Stomach (tissue), 9 donors: ENCODE data around the gene TRPM1. TPM values are rescaled to one million over a fixed set of nuclear protein-coding genes. Genes with fewer than 3 reads are reported as not detected.

Source experiments
- DNase-seq, 2 donors: peaks; one replicate each; pipeline versions ENCODE4 v3.0.0 to v3.0.0-alpha.2; 2013 to 2019
- H3K27ac ChIP-seq, 5 donors: fragments of 200-600 bp in 4 of 5; sonication (generic) in 4 of 5; one replicate each; pipeline ENCODE4 v1.5.1; 2013 to 2019; ENCODE audit warnings: mild to moderate bottlenecking in 1 of 5, moderate library complexity in 1 of 5
- H3K27me3 ChIP-seq, 3 donors: fragments of 200-600 bp; sonication (generic); one replicate each; pipeline ENCODE4 v1.5.1; 2017 to 2019; ENCODE audit warnings: mixed run types in 1 of 3
- H3K36me3 ChIP-seq, 4 donors: fragments of 200-600 bp; sonication (generic); 1 replicate in 3 of 4; 2 replicates in 1 of 4; pipeline ENCODE4 v1.5.1; 2016 to 2019
- H3K4me1 ChIP-seq, 4 donors: fragments of 200-600 bp; sonication (generic); one replicate each; pipeline ENCODE4 v1.5.1; 2016 to 2019
- H3K4me3 ChIP-seq, 4 donors: fragments of 200-600 bp; sonication (generic) in 3 of 4; one replicate each; pipeline ENCODE4 v1.5.1; 2016 to 2019; ENCODE audit warnings: mild to moderate bottlenecking in 1 of 4
- H3K9me3 ChIP-seq, 4 donors: fragments of 200-600 bp; sonication (generic); one replicate each; pipeline ENCODE4 v1.5.1; 2016 to 2019
- EP300 ChIP-seq: sonication (generic); formaldehyde crosslinking; IDR thresholded peaks from one replicate; pipeline ENCODE4 v1.6.1; 2017; ENCODE audit warnings: antibody characterized with exemption
- POLR2A ChIP-seq, 4 donors: fragments of 450-650 bp; IDR thresholded peaks; one replicate each; pipeline ENCODE4 v1.6.1; 2016; ENCODE audit warnings: antibody characterized with exemption in 4 of 4, control low read depth in 2 of 4, mild to moderate bottlenecking in 1 of 4, moderate library complexity in 1 of 4
- POLR2AphosphoS5 ChIP-seq, 3 donors: sonication (generic); formaldehyde crosslinking; IDR thresholded peaks; one replicate each; pipeline ENCODE4 v1.6.1; 2016; ENCODE audit warnings: antibody characterized with exemption in 3 of 3
- WGBS, 5 donors: extraction: QIAGEN DNeasy Blood & Tissue Kit in 3 of 5; methylation state at CpG; one replicate each; pipeline versions ENCODE4 v1.1.5 to v1.1.7; 2013 to 2018; 5-methylcytosine and 5-hydroxymethylcytosine counted together
- intact Hi-C: fragments of 100-400 bp; cut with DNase I; formaldehyde crosslinking; loops from one replicate; pipeline ENCODE4 v1.15.1; 2023; ENCODE audit warnings: low total_unique reads
- polyA plus RNA-seq, 3 donors: library from polyadenylated mRNA; stranded (reverse); fragments of 200-250 nt; gene quantifications; one replicate each; pipeline ENCODE4 v1.2.3, GENCODE V29; 2013
- total RNA-seq, 5 donors: library from RNA; depleted of rRNA; stranded (reverse); fragments of >200 nt; gene quantifications; one replicate each; pipeline versions ENCODE4 v1.1.0 to v1.2.3, GENCODE V29; 2014 to 2016
- TF ChIP-seq, protein P1 (sequence below), 7 experiments: fragments of 450-650 bp in 4 of 7; fragments of 200-600 bp in 3 of 7; sonication (generic) in 3 of 7; IDR thresholded peaks; one replicate each; pipeline ENCODE4 v1.5.1; 2016 to 2019; ENCODE audit warnings: antibody characterized with exemption in 7 of 7, control low read depth in 2 of 7, mild to moderate bottlenecking in 1 of 7
- donor health status: healthy with polysubstance abuse.
- donor health status: Bipolar disorder and iron deficiency.
- donor health status: healthy.

TRPM1 gene
- total and polyA plus RNA-seq, 8 donors = 0.15 TPM; not detected in 7

DNA sequence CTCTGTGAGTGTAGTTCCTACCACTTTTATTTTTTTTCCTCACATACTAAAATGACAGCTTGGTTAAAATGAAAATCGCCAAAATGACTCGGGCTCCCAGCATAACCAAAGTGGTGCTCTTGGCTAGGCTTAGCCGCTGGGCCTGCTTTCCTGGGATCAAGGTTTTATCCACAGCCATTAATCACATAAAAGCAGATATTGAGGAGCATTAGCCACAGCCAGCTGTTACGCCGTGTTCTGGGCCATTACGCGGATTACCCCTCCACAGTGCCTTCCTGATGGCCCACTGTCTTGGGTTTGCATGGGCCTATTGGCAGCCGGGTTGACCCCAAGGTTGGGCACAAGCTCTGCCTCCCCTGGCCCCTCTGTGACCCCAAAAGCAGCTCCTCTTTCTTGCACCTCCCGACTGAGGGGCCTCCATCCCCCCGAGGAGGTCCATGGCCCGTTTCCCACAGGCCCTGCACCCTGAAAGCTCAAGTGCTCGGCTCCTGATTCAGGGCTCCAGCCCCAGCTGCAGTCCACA, 30.4 kb upstream of the TRPM1 start:
- 87 to 91% (median 89%) methylated on average over 9 to 12 of the region's 12 CpGs for WGBS, 5 donors
- H3K4me1 ChIP-seq = peaks cover 0 to 8% (median 6%) of the 10 kb centered on the region in 4 donors
- intact Hi-C loops = no loop called here

DNA sequence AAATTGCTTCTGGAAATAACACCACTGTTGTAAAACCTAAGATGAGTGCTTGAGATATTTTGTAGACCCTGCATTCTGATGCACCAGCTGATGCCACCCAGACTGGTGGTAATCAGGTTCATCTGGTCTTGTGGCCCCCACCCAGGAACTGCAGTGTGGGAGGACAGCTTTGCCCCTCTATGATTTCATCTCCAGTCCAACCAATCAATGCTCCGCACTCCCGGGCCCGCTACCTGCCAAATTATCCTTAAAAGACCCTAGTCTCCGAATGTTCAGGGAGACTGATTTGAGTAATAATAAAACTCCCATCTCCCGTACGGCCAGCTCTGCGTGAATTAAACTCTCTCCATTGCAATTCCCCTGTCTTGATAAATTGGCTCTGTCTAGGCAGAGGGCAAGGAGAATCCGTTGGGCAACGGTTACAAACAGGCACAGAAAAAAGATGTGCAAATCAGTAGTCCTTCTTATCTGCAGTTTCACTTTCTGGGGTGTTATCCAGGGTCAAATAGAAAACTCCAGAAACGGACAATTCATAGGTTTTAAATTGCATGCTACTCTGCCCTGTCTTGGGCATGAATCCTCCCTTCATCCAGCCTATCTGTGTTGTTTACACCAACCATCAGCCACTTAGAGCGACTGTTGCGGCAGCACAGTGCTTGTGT, 29.2 kb upstream of the TRPM1 start:
- Histone ChIP-seq H3K27me3 (no peaks in the 10 kb centered on the region), H3K27ac (no peak overlapping the region), H3K36me3 (no peaks in the 10 kb centered on the region), H3K4me1 (peaks cover 0 to 8% (median 6%) of the 10 kb centered on the region in 4 donors), H3K9me3 (no peaks in the 10 kb centered on the region), H3K4me3 (no peak overlapping the region)
- intact Hi-C loops = no loop called here
- DNase-seq = no peak
- TF ChIP-seq, protein P1, sequence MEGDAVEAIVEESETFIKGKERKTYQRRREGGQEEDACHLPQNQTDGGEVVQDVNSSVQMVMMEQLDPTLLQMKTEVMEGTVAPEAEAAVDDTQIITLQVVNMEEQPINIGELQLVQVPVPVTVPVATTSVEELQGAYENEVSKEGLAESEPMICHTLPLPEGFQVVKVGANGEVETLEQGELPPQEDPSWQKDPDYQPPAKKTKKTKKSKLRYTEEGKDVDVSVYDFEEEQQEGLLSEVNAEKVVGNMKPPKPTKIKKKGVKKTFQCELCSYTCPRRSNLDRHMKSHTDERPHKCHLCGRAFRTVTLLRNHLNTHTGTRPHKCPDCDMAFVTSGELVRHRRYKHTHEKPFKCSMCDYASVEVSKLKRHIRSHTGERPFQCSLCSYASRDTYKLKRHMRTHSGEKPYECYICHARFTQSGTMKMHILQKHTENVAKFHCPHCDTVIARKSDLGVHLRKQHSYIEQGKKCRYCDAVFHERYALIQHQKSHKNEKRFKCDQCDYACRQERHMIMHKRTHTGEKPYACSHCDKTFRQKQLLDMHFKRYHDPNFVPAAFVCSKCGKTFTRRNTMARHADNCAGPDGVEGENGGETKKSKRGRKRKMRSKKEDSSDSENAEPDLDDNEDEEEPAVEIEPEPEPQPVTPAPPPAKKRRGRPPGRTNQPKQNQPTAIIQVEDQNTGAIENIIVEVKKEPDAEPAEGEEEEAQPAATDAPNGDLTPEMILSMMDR (IDR thresholded peaks at IDR 0.05) = no peak
- no peak for TF ChIP-seq POLR2A (IDR thresholded peaks at IDR 0.05)
- TF ChIP-seq POLR2AphosphoS5 (IDR thresholded peaks at IDR 0.05) = no peak
- TF ChIP-seq EP300 = no peak
- WGBS, 5 donors = 60 to 67% (median 64%) methylated on average over 12 of the region's 12 CpGs

More for the DNA sequence above, 30.4 kb upstream of the TRPM1 start:
- H3K27ac ChIP-seq = no peak overlapping the region
- TF ChIP-seq EP300 (no peak), POLR2A (IDR thresholded peaks at IDR 0.05) (no peak), POLR2AphosphoS5 (IDR thresholded peaks at IDR 0.05) (no peak)
- TF ChIP-seq, protein P1 (IDR thresholded peaks at IDR 0.05) = no peak
- H3K4me3 ChIP-seq = no peak overlapping the region
- H3K9me3 ChIP-seq = no peaks in the 10 kb centered on the region
- no peaks in the 10 kb centered on the region for H3K36me3 ChIP-seq
- H3K27me3 ChIP-seq = peaks cover 0 to 5% (median 0%) of the 10 kb centered on the region in 3 donors
- DNase-seq = no peak

GRCh38 chr15:31129769-31130303, 28.3 kb upstream of the TRPM1 start:
- TF ChIP-seq EP300 = no peak
- no peak for TF ChIP-seq POLR2AphosphoS5 (IDR thresholded peaks at IDR 0.05)
- TF ChIP-seq, protein P1 (IDR thresholded peaks at IDR 0.05) = no peak
- TF ChIP-seq POLR2A (IDR thresholded peaks at IDR 0.05) = no peak
- H3K4me1 ChIP-seq = peaks cover 0 to 8% (median 6%) of the 10 kb centered on the region in 4 donors
- no peak for DNase-seq
- WGBS, 5 donors = 67 to 81% (median 72%) methylated on average over 3 of the region's 3 CpGs
- no peak overlapping the region for H3K4me3 ChIP-seq
- intact Hi-C loops = no loop called here
- H3K9me3 ChIP-seq = no peaks in the 10 kb centered on the region
- H3K36me3 ChIP-seq = no peaks in the 10 kb centered on the region
- no peaks in the 10 kb centered on the region for H3K27me3 ChIP-seq
- no peak overlapping the region for H3K27ac ChIP-seq

GRCh38 chr15:31128919-31129768, 27.6 kb upstream of the TRPM1 start:
- DNase-seq = peak; percentile 86 to 88
- H3K36me3 ChIP-seq = no peaks in the 10 kb centered on the region
- intact Hi-C loops = no loop called here
- no peaks in the 10 kb centered on the region for H3K27me3 ChIP-seq
- no peak overlapping the region for H3K4me3 ChIP-seq
- peaks cover 0 to 8% (median 6%) of the 10 kb centered on the region in 4 donors for H3K4me1 ChIP-seq
- H3K27ac ChIP-seq = no peak overlapping the region
- no peaks in the 10 kb centered on the region for H3K9me3 ChIP-seq
- no peak for TF ChIP-seq POLR2A (IDR thresholded peaks at IDR 0.05)
- TF ChIP-seq, protein P1 (IDR thresholded peaks at IDR 0.05) = peak in 5 of 7 experiments; percentile 67 to 88 (median 84)
- TF ChIP-seq POLR2AphosphoS5 (IDR thresholded peaks at IDR 0.05) = peak in 1 of 3 donors; percentile 28
- whole genome bisulfite sequencing, 5 donors = 28 to 36% (median 34%) methylated on average over 14 to 19 of the region's 19 CpGs
